IPS-15b (cell line): ENCODE data around the gene SLC6A5.

Experiments used
- H3K27me3 ChIP-seq: one replicate; pipeline ENCODE4 v1.6.1; 2013; ENCODE audit warnings: low read length; ENCODE audit not compliant: control insufficient read depth, insufficient read depth
- H3K36me3 ChIP-seq: one replicate; pipeline ENCODE4 v1.6.1; 2013; ENCODE audit warnings: low read length; ENCODE audit not compliant: control insufficient read depth, insufficient read depth
- H3K4me1 ChIP-seq: one replicate; pipeline ENCODE4 v1.6.1; 2013; ENCODE audit warnings: mild to moderate bottlenecking, low read length; ENCODE audit not compliant: control insufficient read depth, insufficient read depth
- H3K4me3 ChIP-seq: one replicate; pipeline ENCODE4 v1.5.1; 2013; ENCODE audit warnings: low read depth, low read length
- H3K9ac ChIP-seq: one replicate; pipeline ENCODE4 v1.6.1; 2013; ENCODE audit warnings: low read depth, mild to moderate bottlenecking, low read length
- H3K9me3 ChIP-seq: one replicate; pipeline ENCODE4 v1.6.1; 2013; ENCODE audit warnings: mild to moderate bottlenecking, low read length; ENCODE audit not compliant: control insufficient read depth, insufficient read depth

Gene SLC6A5

GRCh38 chr11:20611892-20612291, 12.5 kb downstream of the SLC6A5 start:
- H3K4me3 ChIP-seq, result no peak overlapping the region
- peaks cover 33% of the 10 kb centered on the region for H3K27me3 ChIP-seq
- no peak overlapping the region for H3K9ac ChIP-seq
- H3K4me1 ChIP-seq, result peaks cover 7% of the 10 kb centered on the region
- no peaks in the 10 kb centered on the region for H3K9me3 ChIP-seq
- H3K36me3 ChIP-seq, result no peaks in the 10 kb centered on the region

DNA sequence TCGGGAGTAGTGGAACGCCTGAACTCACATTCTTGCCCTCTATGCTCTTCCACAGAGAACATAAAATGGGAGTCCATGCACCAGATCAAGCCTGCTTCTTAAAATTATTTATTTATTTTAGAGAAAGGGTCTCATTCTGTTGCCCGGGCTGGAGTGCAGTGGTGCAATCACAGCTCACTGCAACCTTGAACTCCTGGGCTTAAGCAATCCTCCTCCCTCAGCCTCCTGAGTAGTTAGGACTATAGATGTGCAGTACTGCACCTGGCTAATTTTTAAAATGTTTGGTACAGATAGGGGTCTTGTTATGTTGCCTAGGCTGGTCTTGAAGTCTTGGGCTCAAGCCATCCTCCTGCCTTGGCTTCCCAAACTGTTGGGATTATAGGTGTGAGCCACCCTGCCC, 13.0 kb downstream of the SLC6A5 start:
- no peaks in the 10 kb centered on the region for H3K36me3 ChIP-seq
- H3K4me1 ChIP-seq, result peaks cover 7% of the 10 kb centered on the region
- no peak overlapping the region for H3K9ac ChIP-seq
- H3K4me3 ChIP-seq, result no peak overlapping the region
- H3K9me3 ChIP-seq, result no peaks in the 10 kb centered on the region
- peaks cover 33% of the 10 kb centered on the region for H3K27me3 ChIP-seq

DNA sequence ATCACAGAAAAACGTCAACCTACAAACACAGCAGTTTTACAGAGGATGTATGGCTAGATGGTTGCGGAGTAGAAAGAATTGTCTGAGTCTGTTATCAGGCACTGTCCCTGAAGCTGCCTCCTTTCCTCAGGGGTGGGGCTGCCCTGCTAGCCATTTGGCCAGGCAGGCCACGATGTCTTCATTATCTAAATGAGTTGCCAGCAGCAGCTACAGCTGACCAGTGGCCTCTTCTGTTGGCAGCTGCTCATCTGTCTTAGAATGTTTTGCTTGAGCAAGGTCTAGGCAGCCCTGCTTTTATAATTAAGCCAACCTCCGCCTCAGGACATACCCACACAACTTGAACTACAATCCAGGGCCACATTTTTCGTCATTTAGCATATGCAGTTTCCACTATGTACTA, 17.5 kb downstream of the SLC6A5 start:
- H3K9me3 ChIP-seq, result no peaks in the 10 kb centered on the region
- H3K4me1 ChIP-seq, result peaks cover 2% of the 10 kb centered on the region
- H3K27me3 ChIP-seq, result peaks cover 3% of the 10 kb centered on the region
- no peak overlapping the region for H3K9ac ChIP-seq
- no peak overlapping the region for H3K4me3 ChIP-seq
- no peaks in the 10 kb centered on the region for H3K36me3 ChIP-seq

DNA sequence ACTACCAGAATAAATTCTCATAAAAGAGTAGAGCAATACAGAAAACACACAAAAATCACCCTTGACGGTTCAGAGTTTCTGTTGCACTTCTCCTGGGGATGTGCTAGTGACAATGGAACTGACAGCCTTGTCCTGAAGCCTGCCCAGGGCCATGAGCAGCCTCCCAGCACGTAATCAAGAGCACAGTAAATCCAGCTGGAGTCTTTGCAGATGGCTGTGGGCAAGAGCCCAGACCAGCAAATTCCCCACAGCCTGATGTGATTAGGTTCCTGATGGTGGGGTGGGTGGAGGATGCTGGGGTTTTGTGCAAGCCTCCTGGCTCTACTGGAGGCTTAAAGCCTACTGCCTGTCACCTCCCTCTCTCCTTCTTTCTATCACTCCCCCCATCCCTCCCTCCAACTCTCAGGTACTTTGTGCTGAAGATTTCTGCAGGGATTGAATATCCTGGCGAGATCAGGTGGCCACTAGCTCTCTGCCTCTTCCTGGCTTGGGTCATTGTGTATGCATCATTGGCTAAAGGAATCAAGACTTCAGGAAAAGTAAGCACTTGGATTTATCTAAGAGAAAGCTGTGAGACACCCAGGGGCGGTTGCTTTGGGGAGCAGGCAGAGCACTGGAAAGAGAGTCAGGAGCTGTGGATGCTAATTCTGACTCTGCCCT, 18.1 kb downstream of the SLC6A5 start:
- Histone ChIP-seq H3K4me1 (peaks cover 6% of the 10 kb centered on the region), H3K36me3 (no peaks in the 10 kb centered on the region), H3K4me3 (no peak overlapping the region), H3K27me3 (no peaks in the 10 kb centered on the region), H3K9me3 (no peaks in the 10 kb centered on the region), H3K9ac (no peak overlapping the region)

DNA sequence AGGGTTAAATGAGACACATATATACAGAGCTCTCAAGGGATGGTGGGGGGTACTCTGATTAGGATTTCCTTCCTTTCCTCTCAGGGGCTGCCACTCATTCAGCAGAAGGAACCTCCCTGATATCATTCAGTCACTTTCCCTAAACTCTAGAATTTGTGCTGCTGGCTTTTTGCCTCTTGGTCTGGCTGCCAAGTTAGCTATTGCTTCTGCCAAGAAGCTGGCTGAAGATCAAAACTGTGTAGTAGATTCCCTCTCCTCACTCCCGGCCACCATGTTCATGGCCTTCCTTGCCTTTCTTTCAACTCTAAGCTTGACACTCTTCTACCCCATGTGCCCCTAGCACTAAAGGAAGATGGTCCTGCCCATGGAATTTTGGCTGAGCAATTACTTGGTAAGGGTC, 18.7 kb downstream of the SLC6A5 start:
- Histone ChIP-seq H3K27me3 (no peaks in the 10 kb centered on the region), H3K4me1 (peaks cover 6% of the 10 kb centered on the region), H3K36me3 (no peaks in the 10 kb centered on the region), H3K9ac (no peak overlapping the region), H3K9me3 (no peaks in the 10 kb centered on the region), H3K4me3 (no peak overlapping the region)

GRCh38 chr11:20620988-20621387, 21.6 kb downstream of the SLC6A5 start:
- Histone ChIP-seq H3K9ac (no peak overlapping the region), H3K4me3 (no peak overlapping the region), H3K4me1 (peaks cover 6% of the 10 kb centered on the region), H3K36me3 (no peaks in the 10 kb centered on the region), H3K27me3 (no peaks in the 10 kb centered on the region), H3K9me3 (no peaks in the 10 kb centered on the region)

DNA sequence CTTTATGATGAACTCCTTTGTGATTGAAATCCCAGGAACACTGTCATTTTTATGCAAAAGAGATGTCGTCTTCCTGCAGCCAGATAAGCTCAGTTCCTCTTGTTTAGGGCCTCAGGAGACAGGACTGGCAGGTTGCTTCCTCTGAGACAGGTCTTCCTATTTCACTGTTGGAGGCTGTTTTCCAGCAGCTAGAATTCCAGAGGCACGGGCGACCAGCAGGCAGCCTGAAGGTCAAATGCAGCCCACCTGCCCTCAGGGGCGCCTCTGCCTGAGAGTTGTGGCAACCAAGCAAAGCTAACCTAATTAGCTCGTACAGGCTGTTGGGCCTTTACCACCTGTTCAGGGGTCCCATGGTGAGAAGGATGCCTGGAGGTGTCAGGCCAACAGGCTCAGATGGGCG, 22.3 kb downstream of the SLC6A5 start:
- H3K4me3 ChIP-seq, result no peak overlapping the region
- H3K9me3 ChIP-seq, result no peaks in the 10 kb centered on the region
- H3K9ac ChIP-seq, result no peak overlapping the region
- H3K36me3 ChIP-seq, result no peaks in the 10 kb centered on the region
- H3K4me1 ChIP-seq, result peaks cover 6% of the 10 kb centered on the region
- H3K27me3 ChIP-seq, result no peaks in the 10 kb centered on the region

DNA sequence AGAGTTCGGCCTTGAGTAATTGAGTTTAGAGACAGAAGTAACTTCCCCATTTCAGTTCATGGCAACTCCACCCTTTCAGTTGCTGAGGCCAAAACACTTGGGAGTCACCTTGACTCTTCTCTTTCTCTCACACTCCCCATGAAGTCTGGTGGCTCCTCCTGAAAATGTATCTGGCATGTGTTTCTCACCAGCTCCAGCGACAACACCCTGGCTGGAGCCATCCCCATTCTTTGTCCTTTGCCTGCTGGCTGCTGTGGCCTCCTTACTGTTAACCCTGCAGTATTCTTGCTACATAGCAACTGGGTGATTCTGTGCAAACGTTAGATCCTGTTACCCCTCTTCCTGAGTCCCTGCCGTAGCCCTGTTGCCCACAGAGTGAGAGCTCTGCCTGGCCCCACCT, 23.8 kb downstream of the SLC6A5 start:
- H3K9ac ChIP-seq, result no peak overlapping the region
- H3K36me3 ChIP-seq, result no peaks in the 10 kb centered on the region
- no peaks in the 10 kb centered on the region for H3K27me3 ChIP-seq
- H3K4me1 ChIP-seq, result peaks cover 6% of the 10 kb centered on the region
- no peak overlapping the region for H3K4me3 ChIP-seq
- H3K9me3 ChIP-seq, result no peaks in the 10 kb centered on the region

GRCh38 chr11:20626279-20626678, 26.9 kb downstream of the SLC6A5 start:
- H3K36me3 ChIP-seq, result no peaks in the 10 kb centered on the region
- peaks cover 6% of the 10 kb centered on the region for H3K4me1 ChIP-seq
- no peaks in the 10 kb centered on the region for H3K9me3 ChIP-seq

GRCh38 chr11:20627026-20627425, 27.6 kb downstream of the SLC6A5 start:
- H3K27me3 ChIP-seq, result peaks cover 3% of the 10 kb centered on the region
- H3K36me3 ChIP-seq, result no peaks in the 10 kb centered on the region
- H3K9me3 ChIP-seq, result no peaks in the 10 kb centered on the region
- no peak overlapping the region for H3K9ac ChIP-seq
- no peak overlapping the region for H3K4me3 ChIP-seq
- peaks cover 3% of the 10 kb centered on the region for H3K4me1 ChIP-seq

More at GRCh38 chr11:20626279-20626678, 26.9 kb downstream of the SLC6A5 start:
- no peak overlapping the region for H3K9ac ChIP-seq
- peaks cover 3% of the 10 kb centered on the region for H3K27me3 ChIP-seq
- no peak overlapping the region for H3K4me3 ChIP-seq

DNA sequence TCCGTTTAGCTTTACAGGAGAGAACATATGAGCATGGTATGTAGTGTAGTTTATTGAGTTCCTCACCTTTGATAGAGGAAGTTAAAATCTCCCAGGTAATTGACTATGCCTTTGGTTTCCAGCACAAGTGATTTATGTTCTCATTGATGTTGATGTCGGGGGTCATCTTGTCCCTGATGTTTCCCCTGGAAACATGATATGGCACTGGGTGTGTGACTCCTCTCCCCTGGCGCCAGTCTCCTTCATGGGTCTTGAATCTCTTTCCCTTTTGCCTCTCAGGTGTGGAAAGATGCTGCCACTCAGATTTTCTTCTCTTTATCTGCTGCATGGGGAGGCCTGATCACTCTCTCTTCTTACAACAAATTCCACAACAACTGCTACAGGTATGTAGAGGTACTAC, 28.3 kb downstream of the SLC6A5 start:
- no peak overlapping the region for H3K4me3 ChIP-seq

GRCh38 chr11:20631519-20632168, 32.2 kb downstream of the SLC6A5 start:
- peaks cover 5% of the 10 kb centered on the region for H3K27me3 ChIP-seq
- no peaks in the 10 kb centered on the region for H3K36me3 ChIP-seq
- no peak overlapping the region for H3K4me3 ChIP-seq
- no peaks in the 10 kb centered on the region for H3K4me1 ChIP-seq
- no peaks in the 10 kb centered on the region for H3K9me3 ChIP-seq
- H3K9ac ChIP-seq, result no peak overlapping the region

More for the DNA sequence above, 28.3 kb downstream of the SLC6A5 start:
- Histone ChIP-seq H3K4me1 (no peaks in the 10 kb centered on the region), H3K9ac (no peak overlapping the region), H3K27me3 (peaks cover 3% of the 10 kb centered on the region), H3K36me3 (no peaks in the 10 kb centered on the region), H3K9me3 (no peaks in the 10 kb centered on the region)
